Bone marrow (tissue), 2 donors: ENCODE measurements around the gene ZRANB2.

ENCODE experiments used
- DNase-seq, 2 donors: peaks; one replicate each; lab custom pipeline; 2025; lab: John Stamatoyannopoulos, UW

ZRANB2 gene

DNA sequence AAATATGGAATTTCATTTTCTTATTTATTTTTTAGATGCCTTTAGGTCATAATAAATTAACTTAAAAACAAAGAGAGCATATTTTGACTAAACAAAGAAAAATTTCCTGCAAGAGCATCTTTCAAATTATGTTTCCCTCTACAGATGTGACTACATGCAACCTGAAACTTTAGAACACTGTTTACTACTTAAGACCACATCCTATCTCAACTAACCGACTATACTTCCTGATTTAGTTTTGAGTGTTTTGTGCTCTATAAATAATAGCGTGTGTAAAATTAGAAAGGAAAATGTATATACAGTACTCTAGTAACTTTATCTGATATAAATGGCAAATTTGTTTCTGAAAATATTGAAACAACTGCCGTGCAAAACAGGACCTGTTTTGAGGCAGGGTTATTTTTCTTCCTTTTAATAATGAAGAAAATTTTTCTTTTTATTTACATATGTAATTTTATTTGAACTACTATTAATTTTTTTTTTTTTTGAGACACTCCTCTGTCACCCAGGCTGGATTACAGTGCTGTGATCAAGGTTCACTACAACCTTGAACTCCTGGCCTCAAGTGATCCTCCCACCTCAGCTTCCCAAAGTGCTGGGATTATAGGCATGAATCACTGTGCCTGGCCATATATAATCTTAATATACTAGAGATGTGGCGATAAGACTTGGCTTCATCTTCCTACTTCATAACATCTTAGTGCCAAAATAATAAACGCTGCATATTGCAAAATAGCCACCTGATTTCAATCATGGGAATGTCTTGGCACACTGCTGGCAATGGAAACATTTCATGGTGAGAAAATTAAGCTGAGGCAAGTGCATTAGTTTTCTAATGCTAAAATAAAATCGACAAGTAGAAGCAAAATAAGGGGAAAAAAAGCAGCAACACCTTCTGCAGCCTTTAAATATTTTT lies 12.3 kb downstream of the ZRANB2 start:
- DNase-seq: no peak

DNA sequence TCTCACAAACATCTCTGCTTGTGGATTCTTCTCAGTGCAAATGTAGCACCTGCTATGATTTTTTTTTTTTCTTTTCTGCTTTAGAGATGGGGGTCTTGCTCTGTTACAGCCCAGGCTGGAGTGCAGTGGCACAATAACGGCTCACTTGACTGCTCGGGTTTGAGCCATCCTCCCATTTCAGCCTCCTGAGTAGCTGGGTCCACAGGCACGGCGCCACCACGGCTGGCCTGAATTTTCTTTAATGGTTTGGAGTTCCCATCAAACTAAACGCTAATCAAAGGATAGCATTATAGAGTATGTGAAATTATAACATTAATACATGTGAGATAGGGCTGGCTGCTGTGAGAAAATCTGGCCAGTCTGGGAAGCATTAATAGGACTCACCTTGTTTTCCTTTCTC lies 26.0 kb downstream of the ZRANB2 start:
- DNase-seq: no peak

DNA sequence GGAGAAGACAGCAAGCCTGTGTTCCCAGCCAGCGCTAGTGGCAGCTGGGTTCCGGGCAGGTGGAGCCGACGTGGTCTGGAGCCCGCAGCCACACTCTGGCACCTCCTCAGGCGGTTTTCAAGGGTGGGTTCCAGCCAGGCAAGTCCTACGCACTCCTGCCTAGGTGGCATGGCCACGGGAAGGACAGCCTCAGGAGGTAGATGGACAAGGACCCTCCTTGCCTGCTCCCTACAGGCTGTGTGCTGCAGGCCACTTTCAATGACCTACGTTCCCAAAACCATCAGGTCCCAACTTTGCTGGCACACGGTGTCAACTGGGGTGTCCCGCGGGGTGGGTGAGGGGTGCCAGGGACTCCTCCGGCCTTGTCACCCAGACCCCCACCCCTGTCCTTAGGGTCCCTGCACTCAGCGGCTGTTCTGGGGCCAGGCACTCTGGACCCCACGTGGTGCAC lies 26.5 kb downstream of the ZRANB2 start:
- no peak for DNase-seq

DNA sequence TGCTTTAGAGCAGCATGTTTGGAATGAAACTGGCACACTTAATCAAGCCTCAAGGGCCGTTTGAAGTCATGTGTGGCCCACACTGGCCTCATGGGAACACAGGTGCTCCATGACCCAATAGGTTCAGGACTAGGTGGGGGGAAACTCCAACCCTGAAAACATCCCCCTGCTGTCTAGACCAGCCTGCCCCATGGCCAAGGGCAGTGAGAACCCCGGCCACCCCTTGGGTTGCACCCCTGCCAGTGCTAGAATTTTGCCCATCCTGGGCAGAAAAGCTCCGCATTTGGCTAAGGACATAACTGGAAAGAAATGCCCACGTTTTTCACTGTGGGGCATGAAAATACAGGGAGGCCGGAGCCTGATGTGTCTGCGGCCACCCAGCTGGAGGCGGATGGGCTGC lies 27.1 kb downstream of the ZRANB2 start:
- DNase-seq: no peak

DNA sequence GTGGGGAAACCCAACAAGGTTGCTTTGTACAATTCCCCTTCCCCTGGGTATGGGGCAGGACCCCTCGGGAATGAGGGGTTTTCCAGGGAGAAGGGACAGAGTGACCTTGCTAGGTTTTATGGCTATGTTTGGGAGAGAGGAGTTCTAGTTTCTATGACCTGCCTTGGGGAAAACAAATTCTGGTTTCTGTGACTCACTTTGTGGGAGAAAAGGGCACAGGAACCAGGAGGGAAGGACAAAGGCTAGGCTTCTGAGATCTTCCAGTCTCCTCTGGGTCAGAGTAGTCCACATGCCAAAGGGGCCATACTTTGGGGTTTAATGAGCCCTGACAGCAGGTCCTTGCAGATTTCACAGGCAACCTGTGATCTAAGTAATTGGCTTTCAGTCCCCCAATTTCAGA lies 27.7 kb downstream of the ZRANB2 start:
- no peak for DNase-seq

DNA sequence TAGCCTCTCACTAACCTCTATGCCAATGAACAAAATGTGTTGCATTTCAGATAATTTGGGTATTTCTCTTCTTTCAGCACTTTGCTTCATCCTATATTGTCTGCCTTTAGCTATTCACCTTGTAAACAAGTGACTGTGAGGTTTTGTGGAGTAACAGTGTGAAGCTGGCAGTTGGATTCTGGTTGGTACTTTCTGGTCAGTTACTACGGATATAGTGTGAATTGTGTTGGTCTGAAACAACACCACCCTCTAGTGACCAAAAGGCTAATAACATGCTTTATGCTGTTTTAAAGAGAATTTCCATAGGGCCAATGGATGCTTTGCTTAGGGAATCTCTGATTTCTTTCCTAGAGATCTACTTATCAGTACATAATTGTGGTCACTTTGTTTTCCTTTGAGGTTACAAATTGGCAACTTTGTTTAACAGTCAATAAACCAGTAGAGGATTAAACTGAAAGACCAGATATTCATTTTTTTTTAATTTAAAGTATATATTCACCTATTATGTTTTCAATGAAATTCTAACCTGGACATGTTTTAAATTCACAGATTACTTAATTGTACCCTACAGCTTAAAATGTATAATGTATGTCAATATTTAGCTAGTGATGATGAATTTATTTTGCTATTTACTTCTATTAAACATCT lies 30.8 kb downstream of the ZRANB2 start:
- DNase-seq: peak in 1 of 2 donors; percentile 61

DNA sequence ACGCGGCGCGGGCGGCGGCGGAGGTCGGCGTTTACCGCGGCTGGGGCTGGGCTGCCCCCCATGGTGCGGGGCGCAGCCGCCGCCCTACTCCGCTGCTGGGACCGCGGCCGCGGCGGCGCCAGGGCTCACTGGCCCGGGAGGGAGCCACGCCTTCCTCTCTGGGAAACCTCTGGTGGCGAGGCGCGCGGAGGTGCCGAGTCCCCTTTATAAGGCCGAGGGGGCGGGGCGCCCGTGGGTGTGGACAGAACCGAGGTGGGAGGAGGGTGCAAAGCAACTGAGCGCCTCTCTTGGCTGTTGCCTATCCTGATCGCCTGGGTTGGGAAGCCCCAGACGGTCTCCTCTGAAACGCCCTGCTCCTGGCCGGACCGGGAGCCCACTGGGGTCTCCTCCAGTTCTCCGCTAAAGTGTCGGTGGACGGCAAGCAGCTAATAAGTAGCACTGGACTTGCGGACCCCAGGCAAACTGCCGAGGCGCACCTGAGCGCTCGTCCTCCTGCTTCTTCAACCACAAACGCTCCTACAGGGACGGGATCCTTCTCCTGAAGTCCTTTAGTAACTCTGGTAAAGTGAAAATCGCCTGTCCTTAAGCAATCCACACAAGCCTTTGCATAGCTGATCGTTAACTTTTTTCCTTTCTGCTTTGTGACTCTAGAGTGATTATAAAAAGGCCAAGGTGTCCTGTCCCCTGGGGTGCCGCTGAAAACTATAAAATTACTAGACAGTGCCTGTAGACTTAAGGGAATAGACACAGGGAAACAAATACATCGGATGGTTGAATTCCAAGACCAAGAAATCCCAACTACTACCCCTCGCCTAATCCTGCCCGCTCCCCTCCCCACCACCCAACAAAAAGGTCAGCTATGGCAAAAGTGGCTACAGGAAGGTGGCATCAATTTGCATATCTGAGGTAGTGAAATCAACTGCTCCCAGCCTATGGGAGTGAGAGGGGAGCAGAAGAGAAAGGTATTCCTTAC lies 32.9 kb downstream of the ZRANB2 start, which contains the start of gene PTGER3:
PTGER3 (minus strand) TSS at position 182 of the 973 bp plus-strand sequence. CDS start 239 bp downstream, outside the sequence.
- DNase-seq: no peak

DNA sequence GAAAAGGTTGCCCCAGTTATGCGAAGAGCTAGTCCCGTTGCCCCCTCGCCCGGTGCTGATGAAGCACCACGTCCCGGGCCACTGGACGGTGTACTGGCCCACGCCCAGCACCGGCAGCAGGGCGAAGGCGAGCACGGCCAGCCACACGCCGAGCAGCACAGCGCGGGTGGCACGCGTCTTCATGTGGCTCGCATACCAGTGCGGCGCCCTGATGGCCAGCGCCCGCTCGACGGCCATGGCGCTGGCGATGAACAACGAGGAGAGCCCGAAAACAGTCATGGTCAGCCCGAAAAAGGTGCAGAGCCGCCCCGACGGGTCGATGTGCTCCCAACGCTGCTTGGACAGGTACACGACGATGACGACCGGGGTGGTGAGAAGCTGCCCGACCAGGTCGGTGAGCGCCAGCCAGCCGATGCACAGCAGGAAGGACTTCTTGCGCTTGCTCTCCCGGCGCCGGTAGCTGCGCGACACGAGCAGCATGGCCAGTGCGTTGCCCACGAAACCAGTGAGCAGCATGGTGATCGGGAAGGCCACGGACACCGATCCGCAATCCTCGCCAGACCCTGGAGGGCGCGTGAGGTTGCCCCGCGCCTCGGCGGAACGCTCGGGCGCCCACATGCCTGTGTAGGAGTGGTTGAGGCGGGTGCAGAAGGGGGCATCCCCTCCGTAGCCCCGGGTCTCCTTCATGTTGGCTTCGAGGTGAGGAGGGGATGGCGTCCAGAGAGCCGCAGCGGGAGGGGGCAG lies 33.8 kb downstream of the ZRANB2 start:
- DNase-seq: no peak

DNA sequence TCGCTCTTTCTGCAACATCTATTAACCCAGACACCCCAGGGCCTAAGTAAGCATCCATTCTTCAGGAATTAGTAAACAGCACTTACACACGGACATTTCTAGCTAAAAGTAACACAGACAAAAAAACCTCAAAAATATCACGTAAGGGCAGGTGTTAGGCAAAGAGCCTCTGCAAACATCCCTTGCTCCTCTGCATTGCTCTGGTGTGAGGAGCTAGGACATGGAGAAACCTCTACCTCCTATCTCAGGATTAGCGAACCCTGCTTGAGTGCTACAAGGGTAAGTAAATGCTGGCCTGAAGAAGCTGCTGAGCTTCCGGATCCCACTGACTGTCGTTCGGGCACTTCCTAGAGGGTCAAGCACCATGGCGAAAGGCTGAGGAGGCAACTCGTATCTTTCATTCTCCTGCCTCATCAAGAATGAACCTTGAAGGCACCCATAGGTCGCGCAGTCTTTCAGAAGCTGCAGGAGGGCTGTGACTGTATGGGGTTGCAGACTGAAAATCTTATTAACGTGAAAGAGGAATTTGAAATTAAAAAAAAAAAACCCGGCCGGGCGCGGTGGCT lies 35.3 kb downstream of the ZRANB2 start:
- no peak for DNase-seq

DNA sequence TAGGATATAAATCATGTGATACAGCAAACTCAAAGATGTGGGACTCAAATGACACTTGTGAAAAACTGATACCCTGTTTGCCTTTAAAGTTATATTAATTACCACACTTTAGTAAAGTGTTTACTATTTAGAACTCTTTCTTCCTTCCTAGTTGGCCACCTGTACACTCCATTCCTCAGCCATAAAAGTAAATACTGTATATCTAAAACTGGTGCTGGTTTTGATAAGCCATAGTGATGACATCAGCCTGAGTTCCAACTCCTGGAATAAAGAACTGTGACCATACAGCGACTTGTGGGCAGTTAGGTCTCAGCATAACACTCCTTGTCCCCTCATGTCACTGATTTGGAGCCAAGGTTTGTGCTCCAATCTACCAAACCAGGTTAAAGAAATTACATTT lies 36.0 kb downstream of the ZRANB2 start:
- DNase-seq: no peak

DNA sequence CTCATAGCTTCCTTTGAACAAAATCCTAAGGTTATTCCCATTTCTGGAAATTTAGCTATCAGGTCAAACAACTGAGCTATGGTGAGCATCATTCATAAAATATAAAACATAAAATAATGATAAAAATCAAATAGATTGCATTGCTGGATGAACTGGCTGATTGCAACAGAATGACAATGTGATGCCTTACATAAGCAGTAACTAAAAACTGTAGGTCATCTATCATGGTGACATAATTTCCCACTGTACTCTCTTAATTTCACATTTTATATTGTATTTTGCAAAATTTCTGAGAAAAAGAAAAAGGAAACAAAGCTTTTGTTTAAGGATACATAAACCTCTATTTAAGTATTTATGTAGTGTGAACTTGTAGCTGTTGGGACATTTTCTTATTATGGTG lies 37.8 kb downstream of the ZRANB2 start:
- no peak for DNase-seq

DNA sequence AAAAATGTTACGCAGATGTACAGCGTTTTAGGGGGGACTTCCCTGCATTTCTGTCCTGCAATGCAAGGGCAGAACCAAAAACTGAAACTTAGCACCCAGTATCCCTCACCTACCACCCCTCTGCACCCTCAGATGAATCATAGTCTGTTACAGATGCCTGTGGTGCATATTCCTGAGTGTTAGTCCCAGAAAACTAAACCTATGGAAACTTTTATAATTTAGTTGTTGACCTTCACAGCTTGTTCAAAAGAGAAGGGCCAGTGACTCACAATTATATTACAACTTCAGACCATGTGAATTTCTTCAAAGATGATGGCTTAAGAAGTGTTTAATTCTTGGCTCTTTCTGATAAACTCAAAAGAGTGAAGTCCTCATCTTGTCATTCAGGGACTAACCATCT lies 39.0 kb downstream of the ZRANB2 start:
- no peak for DNase-seq

DNA sequence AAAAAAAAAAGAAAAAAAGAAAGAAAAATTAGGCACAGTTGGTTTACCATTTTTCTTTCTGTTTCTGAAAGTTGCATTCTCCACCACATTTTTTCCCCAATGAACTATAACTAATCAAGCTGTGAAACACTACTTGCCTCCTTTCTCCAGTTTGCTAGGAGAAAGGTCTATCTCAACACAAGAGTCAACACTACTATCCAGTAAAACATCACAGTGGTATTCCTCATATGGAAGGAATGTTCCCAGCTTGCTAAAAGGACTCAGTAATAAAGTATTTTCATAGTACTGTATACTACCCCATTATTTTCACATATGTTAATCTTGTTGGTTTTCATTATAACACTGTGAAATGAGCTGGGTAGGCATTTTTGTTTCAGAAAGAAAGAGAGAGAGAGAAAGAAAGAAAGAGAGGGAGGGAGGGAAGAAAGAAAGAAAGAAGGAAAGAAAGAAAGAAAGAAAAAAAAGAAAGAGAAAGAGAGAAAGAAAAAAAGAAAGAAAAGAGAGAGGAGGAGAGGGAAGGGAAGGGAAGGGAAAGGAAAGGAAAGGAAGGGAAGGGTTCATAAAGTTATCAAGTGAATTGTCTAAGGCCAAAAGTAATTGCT lies 41.1 kb downstream of the ZRANB2 start:
- no peak for DNase-seq

DNA sequence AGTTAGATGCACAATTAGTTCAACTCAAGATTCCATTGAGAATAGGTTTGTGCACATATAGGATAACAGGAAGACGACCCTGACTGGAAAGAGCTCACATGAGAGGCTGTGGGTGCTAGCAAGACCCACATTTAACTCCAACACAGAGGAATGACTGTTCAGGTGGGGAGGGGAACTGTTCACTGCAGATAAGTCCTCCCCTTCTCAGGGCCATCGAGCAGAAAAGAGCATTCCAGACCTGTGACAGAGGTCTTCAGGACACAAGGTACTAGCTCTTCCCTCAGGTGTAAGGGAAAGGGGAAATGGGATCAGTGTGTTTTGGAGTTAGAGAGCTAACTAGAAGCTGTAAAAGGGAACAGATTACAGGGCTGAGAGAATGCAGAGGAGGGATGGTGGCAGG lies 41.9 kb downstream of the ZRANB2 start:
- DNase-seq: no peak

DNA sequence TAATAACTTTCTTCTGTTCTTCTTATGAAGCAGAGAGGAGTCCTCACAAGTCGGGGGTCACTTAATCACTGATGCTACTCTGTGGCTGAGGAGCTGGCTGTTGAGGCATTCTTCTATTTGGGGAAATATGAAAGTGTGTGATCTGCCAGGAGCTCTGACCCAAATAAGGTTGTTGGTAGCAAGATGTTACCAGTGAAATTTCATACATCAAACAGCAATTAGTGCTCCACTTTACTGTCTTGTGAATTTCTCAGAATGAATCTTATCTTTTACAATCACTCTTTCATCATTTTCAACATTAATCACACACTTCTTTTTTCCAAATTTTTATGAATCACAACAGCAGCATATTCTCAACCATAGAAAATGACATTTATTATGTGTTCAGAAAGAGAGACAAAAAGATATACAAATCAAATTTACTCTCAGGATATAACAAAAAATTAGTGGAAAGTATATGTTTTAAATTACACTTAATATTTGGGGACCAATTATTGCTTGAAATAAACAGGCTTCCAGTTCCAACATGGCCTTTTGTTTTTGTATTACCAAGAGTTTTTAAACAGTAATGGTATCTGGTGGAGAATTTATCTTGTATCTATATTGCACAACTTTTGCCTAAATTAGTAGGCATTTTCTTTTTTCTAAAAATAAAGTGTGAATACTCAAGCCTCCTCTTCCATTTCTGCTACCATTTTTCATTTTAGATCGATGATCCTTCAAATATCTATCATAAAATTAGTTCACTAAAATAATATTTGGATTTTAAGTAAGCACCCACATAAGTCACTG lies 42.8 kb downstream of the ZRANB2 start:
- DNase-seq: no peak

DNA sequence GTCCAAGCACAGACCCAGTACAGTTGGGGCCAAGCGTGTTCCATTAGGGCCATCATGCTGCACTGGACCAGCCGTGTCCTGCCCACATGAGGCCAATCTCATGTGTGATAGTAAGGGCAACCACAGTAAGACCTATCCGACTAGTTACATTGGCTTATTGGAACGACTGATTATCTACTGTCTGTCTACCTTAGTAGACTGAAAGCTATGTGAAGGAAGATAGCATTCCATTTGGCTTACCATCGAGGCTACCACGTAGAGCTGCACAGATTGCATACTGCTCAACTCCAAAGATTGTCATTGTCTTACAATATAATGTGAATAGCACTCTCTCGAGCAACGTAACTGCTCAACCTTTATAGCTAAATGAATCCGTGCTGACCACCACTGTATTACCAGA lies 43.8 kb downstream of the ZRANB2 start:
- DNase-seq: no peak

DNA sequence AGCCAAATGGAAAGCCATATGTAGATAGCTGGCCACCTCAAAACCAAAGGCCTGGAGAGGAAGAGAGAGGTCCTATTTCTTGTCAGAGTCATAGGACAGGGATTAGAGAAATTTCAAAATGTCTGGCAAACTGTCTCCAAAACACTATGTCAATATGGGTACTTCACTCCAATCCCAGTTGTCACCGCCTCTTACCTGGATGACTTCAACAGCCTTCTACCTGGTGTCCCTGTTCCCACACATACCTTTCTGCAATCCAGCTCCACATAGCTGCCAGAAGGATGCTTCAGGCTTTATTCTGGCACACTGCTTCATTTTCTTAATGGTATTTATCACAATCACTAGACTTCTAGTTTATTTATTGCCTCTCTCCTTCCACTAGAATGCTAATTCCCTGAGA lies 47.7 kb downstream of the ZRANB2 start:
- DNase-seq: no peak

DNA sequence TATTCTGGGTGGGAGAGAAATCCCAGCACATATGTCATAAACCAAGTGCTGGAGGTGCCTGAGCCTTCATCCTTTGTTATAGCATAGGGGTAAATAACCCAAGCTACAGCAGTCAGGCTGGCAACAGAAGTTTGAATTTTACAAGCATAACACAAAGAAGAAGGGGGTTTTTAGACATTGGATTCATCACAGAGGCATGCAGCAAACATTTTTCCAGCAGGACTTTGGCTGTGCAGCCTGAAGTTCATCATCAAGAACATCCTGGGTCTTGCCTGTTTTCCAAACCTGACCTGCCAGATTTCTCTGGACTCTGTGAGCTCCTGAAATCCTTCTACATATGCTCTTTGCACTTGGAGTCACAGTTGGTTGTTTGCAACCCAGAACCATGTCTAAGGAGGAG lies 49.4 kb downstream of the ZRANB2 start:
- no peak for DNase-seq

DNA sequence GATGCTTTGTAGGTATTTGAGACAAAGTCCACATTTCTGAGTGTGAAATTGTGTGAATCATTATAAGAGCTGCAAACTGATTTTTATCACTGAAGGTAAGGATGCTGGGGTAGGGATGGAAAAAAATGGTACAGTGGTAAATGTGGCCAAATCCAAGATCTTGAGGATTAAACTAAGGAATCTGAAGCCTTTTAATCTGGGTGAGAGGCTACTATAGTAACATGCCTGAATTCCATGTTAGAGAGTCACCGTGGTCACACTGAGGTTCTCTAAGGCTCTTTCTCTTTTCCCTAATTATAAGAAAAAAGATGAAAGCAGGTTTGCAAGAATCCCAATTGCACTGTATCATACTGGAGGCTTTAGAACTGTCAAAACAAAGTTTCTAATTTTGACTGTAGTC lies 50.8 kb downstream of the ZRANB2 start:
- DNase-seq: no peak

DNA sequence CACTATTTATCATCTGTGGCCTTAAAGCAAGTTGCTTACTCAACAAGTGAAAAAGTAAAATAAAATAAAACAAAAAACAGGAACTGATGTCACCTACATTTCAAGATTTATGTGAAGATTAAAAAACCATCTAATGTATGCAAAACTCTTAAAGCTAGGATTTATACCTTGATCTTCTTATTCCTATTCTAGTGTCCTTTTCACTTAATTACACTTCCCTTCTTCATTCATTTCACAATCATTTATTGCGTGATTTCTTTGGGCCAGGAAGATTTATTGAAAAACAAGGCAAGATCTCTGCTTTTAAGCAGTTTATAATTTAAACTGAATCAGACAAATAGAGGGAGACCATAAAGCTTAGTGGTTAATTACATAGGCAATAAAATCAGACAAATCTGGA lies 51.9 kb downstream of the ZRANB2 start:
- DNase-seq: no peak
